Thyroid gland (tissue), 4 donors: ENCODE results near the gene NDUFV3.
"Not testable (repeated sequence)": the region's sequence is repeated elsewhere in the genome, so short reads cannot be mapped to it uniquely, and the experiment has no call there.

Experiments used
- CTCF ChIP-seq, 6 experiments: fragments of 200-600 bp in 3 of 6; fragments of 450-650 bp in 3 of 6; sonication (generic) in 3 of 6; IDR thresholded peaks; one replicate each; pipeline ENCODE4 v1.5.1; 2016 to 2019; ENCODE audit warnings: antibody characterized with exemption in 6 of 6, mild to moderate bottlenecking in 2 of 6, inconsistent platforms in 1 of 6, moderate library complexity in 1 of 6
- POLR2A ChIP-seq, 2 donors: fragments of 450-650 bp; IDR thresholded peaks; one replicate each; pipeline ENCODE4 v1.6.1; 2017; ENCODE audit warnings: antibody characterized with exemption in 2 of 2, mild to moderate bottlenecking in 2 of 2, moderate library complexity in 1 of 2

- not testable (repeated sequence) for TF ChIP-seq CTCF, POLR2A (IDR thresholded peaks at IDR 0.05)
Observed at GRCh38 chr21:42848144-42848931, 44.8 kb upstream of the NDUFV3 start.
